Calu3 (cell line): ENCODE data around the gene ZNF710. TPM values are rescaled to one million over a fixed set of nuclear protein-coding genes. Genes with fewer than 3 reads are reported as not detected.

ENCODE experiments used
- BruUV-seq: library from RNA; stranded (reverse); fragments of 400-500 nt; replicated peaks from 2 replicates; lab custom pipeline; 2021; lab: Mats Ljungman, UMichigan
- CTCF ChIA-PET: fragments of 300-600 bp; sonication (Branson Sonifier 250); formaldehyde crosslinking; loops from one replicate; lab custom pipeline; 2022; ENCODE audit warnings: antibody characterized with exemption; lab: Charles Lee
- DNase-seq: peaks from one replicate; pipeline ENCODE4 v3.0.0; 2022
- H3K27ac Mint-ChIP-seq: one replicate; pipeline ENCODE4 v1.8.0; 2022; ENCODE audit warnings: mixed read lengths; ENCODE audit not compliant: unreplicated experiment
- H3K27me3 Mint-ChIP-seq: one replicate; pipeline ENCODE4 v1.8.0; 2022; ENCODE audit warnings: mixed read lengths; ENCODE audit not compliant: unreplicated experiment
- H3K36me3 Mint-ChIP-seq: one replicate; pipeline ENCODE4 v1.8.0; 2022; ENCODE audit warnings: mild to moderate bottlenecking, moderate library complexity, mixed read lengths; ENCODE audit not compliant: insufficient read depth, unreplicated experiment
- H3K4me1 Mint-ChIP-seq: one replicate; pipeline ENCODE4 v1.8.0; 2022; ENCODE audit warnings: mild to moderate bottlenecking, low read depth, mixed read lengths; ENCODE audit not compliant: unreplicated experiment
- H3K4me3 Mint-ChIP-seq: one replicate; pipeline ENCODE4 v1.8.0; 2022; ENCODE audit warnings: mild to moderate bottlenecking, low read depth, moderate library complexity, mixed read lengths; ENCODE audit not compliant: unreplicated experiment
- H3K9me3 Mint-ChIP-seq: one replicate; pipeline ENCODE4 v1.8.0; 2022; ENCODE audit warnings: low read depth, mixed read lengths; ENCODE audit not compliant: unreplicated experiment
- CTCF ChIP-seq: fragments of 200-600 bp; IDR thresholded peaks from one replicate; pipeline ENCODE4 v1.8.0; 2022; ENCODE audit warnings: antibody characterized with exemption; ENCODE audit not compliant: unreplicated experiment
- intact Hi-C: fragments of 100-400 bp; cut with micrococcal nuclease; formaldehyde crosslinking; loops from one replicate; pipeline ENCODE4 v1.10.0; 2022; ENCODE audit not compliant: unreplicated experiment
- total RNA-seq: library from RNA; stranded (reverse); gene quantifications from 2 replicates; pipeline ENCODE4 v1.2.3, GENCODE V29; 2022

The ZNF710 gene
- total RNA-seq, 1 experiment from 2014 or later = 15.4 TPM

DNA sequence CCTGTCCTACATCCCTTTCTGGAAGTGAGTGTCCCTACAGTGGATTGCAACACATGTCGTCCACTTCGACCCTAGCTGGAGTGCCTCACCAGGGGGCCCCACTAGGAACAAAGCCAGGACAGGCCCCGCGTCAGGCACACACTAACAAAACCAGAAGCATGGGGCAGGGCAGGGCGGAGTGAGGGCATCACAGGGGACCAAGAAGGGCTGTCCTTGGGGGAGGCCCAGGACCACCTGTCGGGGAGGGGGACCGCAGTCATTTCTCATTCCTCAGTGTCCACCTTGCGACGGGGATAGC is 79.3 kb downstream of the ZNF710 start:
- H3K4me3 Mint-ChIP-seq = no peak overlapping the region
- no peak overlapping the region for H3K27ac Mint-ChIP-seq
- BruUV-seq = no TSS peak
- TF ChIP-seq CTCF = no peak
- H3K27me3 Mint-ChIP-seq = no peaks in the 10 kb centered on the region
- no peaks in the 10 kb centered on the region for H3K4me1 Mint-ChIP-seq
- CTCF ChIA-PET = interaction anchor here (1.1 kb wide), 1 partner anchor 186 kb away, joined by 7 read pairs; no protein-coding TSS in a partner anchor
- H3K9me3 Mint-ChIP-seq = no peaks in the 10 kb centered on the region
- DNase-seq = no peak
- H3K36me3 Mint-ChIP-seq = no peaks in the 10 kb centered on the region
- intact Hi-C loops = no loop called here

DNA sequence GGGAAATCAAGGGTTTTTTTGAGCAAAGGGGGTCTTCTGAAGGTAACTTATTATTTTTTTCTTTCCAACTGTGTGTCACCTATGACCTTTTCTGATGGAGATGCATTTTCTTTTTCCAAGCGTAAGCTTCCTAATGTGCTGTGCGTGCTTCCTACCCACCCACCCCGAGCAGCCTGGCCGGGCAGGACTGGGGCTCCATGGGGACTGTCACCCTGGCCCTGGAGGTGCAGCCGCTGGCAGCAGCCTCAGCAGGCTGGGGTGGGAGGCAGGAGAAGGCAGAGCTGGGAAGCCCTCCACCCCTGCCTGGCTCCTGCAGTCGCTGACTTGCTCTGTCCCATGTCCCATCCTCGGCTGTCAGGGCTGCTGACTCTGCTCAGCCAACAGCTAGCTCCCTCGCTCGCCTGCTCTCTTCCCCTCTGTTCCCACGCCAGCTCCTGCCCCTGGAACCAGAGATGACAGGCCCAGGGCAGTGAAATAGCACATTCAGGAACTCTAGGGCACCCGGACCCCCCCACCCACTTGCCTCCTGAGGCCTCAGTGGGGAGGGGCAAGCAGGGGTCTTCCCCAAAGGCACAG is 79.8 kb downstream of the ZNF710 start:
- H3K4me3 Mint-ChIP-seq = no peak overlapping the region
- H3K36me3 Mint-ChIP-seq = no peaks in the 10 kb centered on the region
- no peak overlapping the region for H3K27ac Mint-ChIP-seq
- DNase-seq = no peak
- H3K4me1 Mint-ChIP-seq = no peaks in the 10 kb centered on the region
- H3K9me3 Mint-ChIP-seq = no peaks in the 10 kb centered on the region
- intact Hi-C loops = no loop called here
- TF ChIP-seq CTCF = no peak
- H3K27me3 Mint-ChIP-seq = no peaks in the 10 kb centered on the region
- CTCF ChIA-PET = interaction anchor here (1.1 kb wide), 1 partner anchor 187 kb away, joined by 7 read pairs; no protein-coding TSS in a partner anchor
- no TSS peak for BruUV-seq

GRCh38 chr15:90082140-90082715 is 81.1 kb downstream of the ZNF710 start:
- intact Hi-C loops = no loop called here
- Mint-ChIP-seq H3K27ac (no peak overlapping the region), H3K9me3 (no peaks in the 10 kb centered on the region), H3K4me1 (no peaks in the 10 kb centered on the region), H3K27me3 (no peaks in the 10 kb centered on the region), H3K4me3 (no peak overlapping the region), H3K36me3 (peaks cover 8% of the 10 kb centered on the region)
- DNase-seq = no peak
- CTCF ChIA-PET = interaction anchor here (0.7 to 0.8 kb wide), 2 partner anchors 184 to 1809 kb away, joined by 3 to 9 read pairs; no protein-coding TSS in a partner anchor
- TF ChIP-seq CTCF = no peak
- no TSS peak for BruUV-seq

GRCh38 chr15:90083419-90083818 is 82.3 kb downstream of the ZNF710 start:
- H3K4me1 Mint-ChIP-seq = no peaks in the 10 kb centered on the region
- TF ChIP-seq CTCF = no peak
- no TSS peak for BruUV-seq
- intact Hi-C loops = no loop called here
- CTCF ChIA-PET = no interaction called here
- no peak for DNase-seq
- no peak overlapping the region for H3K27ac Mint-ChIP-seq
- no peaks in the 10 kb centered on the region for H3K9me3 Mint-ChIP-seq
- no peak overlapping the region for H3K4me3 Mint-ChIP-seq
- no peaks in the 10 kb centered on the region for H3K27me3 Mint-ChIP-seq
- H3K36me3 Mint-ChIP-seq = peaks cover 17% of the 10 kb centered on the region
